Left renal pelvis (tissue), 4 donors: ENCODE data around the gene ZNG1B. TPM values are rescaled to one million over a fixed set of nuclear protein-coding genes. Genes with fewer than 3 reads are reported as not detected.
"Not testable (repeated sequence)": the region's sequence is repeated elsewhere in the genome, so short reads cannot be mapped to it uniquely, and the experiment has no call there.

Source experiments
- DNase-seq, 4 donors: peaks; one replicate each; pipeline ENCODE4 v3.0.0-alpha.2; 2013; ENCODE audit warnings: low read depth in 4 of 4, low spot score in 3 of 4
- polyA plus RNA-seq, 4 donors: library from polyadenylated mRNA; unstranded; fragments of 120-200 nt; gene quantifications; one replicate each; pipeline ENCODE4 v1.2.1, GENCODE V29; 2013; ENCODE audit not compliant: insufficient read length in 4 of 4

ZNG1B gene
- 10 to 100 TPM; 32.4 to 58.5 (median 55.6) TPM for polyA plus RNA-seq

- DNase-seq, result peak in 1 of 4 donors; percentile 3
Measured at GRCh38 chr2:113437508-113438465, at the start of gene ZNG1B. TSS of gene ZNG1B (plus strand) at chr2:113437691. CDS start at chr2:113437869, 178 bp downstream.

- DNase-seq, result peak; percentile 46 to 65 (median 53)
Measured at GRCh38 chr2:113390124-113390849, 47.2 kb upstream of the ZNG1B start.

DNA sequence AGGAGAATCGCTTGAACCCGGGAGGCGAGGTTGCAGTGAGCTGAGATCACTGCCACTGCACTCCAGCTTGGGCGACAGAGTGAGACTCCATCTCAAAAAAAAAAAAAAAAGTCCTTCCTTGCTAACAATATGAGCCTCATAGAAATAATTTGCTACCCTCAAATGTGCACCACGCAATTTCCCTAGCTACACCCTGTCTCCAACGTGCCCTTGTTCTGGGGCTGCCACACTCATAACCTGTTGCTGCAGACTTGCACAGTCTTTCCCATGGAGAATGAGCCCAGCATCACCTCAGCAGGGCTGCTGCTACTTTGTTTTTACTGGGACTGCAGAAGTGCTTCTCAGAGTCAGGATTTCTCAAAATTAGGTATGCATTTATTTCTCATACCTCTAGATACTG is 46.4 kb upstream of the ZNG1B start:
- no peak for DNase-seq

DNA sequence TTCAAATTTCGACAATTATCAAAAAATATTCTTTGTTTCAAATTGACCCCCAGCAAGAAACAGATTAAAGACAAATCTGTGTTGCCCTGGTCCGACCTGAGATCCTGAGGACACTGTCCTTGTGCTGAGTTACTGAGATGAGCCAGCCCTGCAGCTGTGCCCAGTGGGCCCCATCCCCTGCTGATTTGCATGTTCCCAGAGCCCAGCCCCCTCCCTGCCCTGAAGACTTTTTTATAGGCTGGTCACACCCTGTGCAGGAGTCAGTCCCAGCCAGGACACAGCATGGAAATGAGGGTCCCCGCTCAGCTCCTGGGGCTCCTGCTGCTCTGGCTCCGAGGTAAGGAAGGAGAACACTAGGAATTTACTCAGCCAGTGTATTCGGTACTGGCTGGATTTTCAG is 31.4 kb upstream of the ZNG1B start:
- no peak for DNase-seq

DNA sequence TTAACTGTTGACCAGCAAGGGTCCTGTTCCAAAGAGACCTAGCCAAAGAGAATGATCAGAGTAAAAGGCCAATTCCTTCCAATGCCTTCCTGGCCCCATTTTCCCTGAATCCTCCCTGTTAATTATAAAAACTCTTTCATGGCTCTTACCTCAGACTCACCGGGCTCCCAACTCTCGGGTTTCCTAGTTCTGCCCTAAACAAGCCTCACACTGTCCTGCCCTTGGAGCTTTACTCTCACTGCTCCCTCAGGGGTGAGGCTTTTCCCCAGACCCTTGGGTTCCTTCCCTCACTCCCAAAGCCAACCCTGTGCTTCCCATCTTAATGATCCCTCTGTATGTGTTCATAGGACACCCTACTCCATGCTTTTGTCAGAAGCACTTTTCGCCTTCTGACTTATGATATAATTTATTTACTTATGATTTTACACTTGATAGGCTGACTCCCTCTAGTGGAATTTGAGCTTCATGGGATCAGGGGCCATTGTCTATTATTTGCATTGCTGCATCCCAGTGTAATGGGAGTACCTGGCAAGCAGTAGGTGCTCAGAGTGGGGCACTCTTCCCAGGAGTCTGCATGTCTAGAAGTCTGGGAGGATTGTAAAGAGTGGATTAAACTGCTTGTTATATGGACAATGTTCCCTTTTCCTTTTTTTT is 29.9 kb upstream of the ZNG1B start:
- no peak for DNase-seq

DNA sequence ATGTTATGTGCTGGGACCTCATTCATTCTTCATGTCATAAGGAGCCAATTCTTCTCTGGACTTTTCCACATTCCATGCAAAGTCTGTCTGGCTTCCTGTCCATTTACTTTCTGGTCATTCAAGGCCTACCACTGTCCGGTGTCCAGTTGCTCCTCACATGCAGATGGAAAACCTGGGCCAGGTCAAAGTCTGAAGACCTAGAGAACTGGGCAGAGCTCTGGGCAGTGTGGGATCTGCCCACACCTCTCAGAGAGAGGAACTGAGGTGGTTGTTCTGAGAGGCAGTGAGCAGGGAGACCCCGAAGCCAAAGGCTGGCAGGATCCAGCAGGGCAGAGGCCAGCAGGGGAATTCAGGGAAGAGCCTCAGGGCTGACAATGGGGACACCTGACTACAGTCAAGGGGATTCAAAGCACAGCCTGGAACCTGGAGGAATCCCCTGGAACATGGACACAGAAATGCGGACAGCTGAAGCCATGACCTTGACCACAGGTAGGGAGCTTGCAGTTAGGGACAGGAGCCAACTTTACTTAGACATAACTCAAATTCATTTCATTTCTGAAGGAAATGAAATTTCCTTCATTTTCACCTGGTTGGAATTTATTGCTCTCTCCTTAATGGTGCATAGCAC is 25.7 kb upstream of the ZNG1B start:
- DNase-seq, result not testable (repeated sequence)

DNA sequence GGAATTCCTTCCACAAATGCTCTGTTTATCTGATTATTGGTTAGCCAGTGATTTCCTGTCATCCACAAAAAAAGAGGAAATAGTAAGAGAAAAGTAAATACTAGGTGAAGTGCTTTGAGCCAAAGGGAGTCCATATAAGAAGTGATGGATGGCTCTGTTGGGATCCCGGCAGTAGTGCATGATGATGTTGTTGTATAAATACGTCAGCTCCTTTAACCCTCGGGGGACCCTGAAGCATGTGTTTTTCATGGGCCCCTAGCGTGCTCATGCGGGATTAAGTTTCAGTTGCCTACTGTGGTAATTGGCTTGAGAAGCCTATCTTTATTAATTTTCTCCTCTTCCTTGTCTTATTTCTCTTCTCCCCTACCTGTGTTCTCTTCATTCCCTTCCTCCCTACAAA is 24.7 kb upstream of the ZNG1B start:
- not testable (repeated sequence) for DNase-seq

GRCh38 chr2:113431773-113432172 is 5.7 kb upstream of the ZNG1B start:
- not testable (repeated sequence) for DNase-seq

- not testable (repeated sequence) for DNase-seq
Measured at GRCh38 chr2:113433468-113433867, 4.0 kb upstream of the ZNG1B start.

- DNase-seq, result not testable (repeated sequence)
Measured at GRCh38 chr2:113465770-113466169, 28.3 kb downstream of the ZNG1B start.

- DNase-seq, result not testable (repeated sequence)
Measured at GRCh38 chr2:113476688-113477368, 39.3 kb downstream of the ZNG1B start.

DNA sequence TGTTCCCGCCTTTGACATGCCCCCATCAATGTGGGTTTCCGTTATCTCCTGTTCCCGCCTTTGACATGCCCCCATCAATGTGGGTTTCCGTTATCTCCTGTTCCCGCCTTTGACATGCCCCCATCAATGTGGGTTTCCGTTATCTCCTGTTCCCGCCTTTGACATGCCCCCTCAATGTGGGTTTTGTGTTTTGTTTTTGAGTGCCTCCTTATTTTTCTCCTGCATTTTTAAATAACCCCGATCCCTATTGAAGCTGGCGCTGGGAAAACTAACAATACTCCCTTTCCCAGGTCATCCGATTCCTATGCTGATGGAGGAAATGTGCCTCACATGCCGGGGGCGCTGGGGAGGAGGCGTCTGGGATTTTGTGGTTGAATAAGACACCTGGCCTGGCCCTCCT is 59.0 kb downstream of the ZNG1B start:
- DNase-seq, result not testable (repeated sequence)

- not testable (repeated sequence) for DNase-seq
Measured at GRCh38 chr2:113498365-113498764, 60.9 kb downstream of the ZNG1B start, which contains the start of gene FOXD4L1. TSS of gene FOXD4L1 (plus strand) at chr2:113498665. CDS start at chr2:113499257, 592 bp downstream.

- DNase-seq, result not testable (repeated sequence)
Measured at GRCh38 chr2:113499019-113499885, 61.8 kb downstream of the ZNG1B start.

GRCh38 chr2:113499886-113500722 is 62.6 kb downstream of the ZNG1B start:
- not testable (repeated sequence) for DNase-seq

- DNase-seq, result not testable (repeated sequence)
Measured at GRCh38 chr2:113500723-113501038, 63.2 kb downstream of the ZNG1B start.

- DNase-seq, result not testable (repeated sequence)
Measured at GRCh38 chr2:113502216-113503093, 65.0 kb downstream of the ZNG1B start.
